HepG2 (cell line): Measurements from ENCODE around the gene IFNE. TPM values are rescaled to one million over a fixed set of nuclear protein-coding genes. Genes with fewer than 3 reads are reported as not detected.

ENCODE experiments used
- ATAC-seq: fragments of 200-7000 bp; cut with Tn5 transposase; 3 replicates; pipeline ENCODE4 v1.9.1; 2020; ENCODE audit warnings: mild to moderate bottlenecking, moderate library complexity
- BruUV-seq: library from RNA; stranded (reverse); fragments of 400-500 nt; replicated peaks from 2 replicates; lab custom pipeline; 2021; lab: Mats Ljungman, UMichigan
- CTCF ChIA-PET: fragments of 300-600 bp; formaldehyde crosslinking; extraction: SDS; loops from one replicate; lab custom pipeline; 2021; ENCODE audit warnings: low total read pairs, inconsistent platforms, low intra/inter-chr PET ratio; lab: Yijun Ruan, JAX
- POLR2A ChIA-PET: fragments of 350-600 bp; sonication (Branson Sonifier 250); formaldehyde crosslinking; loops from one replicate; lab custom pipeline; 2020; ENCODE audit warnings: antibody characterized with exemption, inconsistent platforms; lab: Yijun Ruan, JAX
- DNase-seq: peaks from one replicate; pipeline ENCODE4 v3.0.0-alpha.2; 2015; ENCODE audit warnings: low spot score
- FAIRE-seq: peaks from 3 replicates; lab custom pipeline; 2011; peaks lifted over from hg19 to GRCh38; lab: Jason Lieb, UNC
- H2AFZ ChIP-seq: one replicate; pipeline ENCODE4 v1.6.1; 2011; ENCODE audit warnings: low read length, inconsistent platforms
- H3K27ac ChIP-seq: fragments of 300-600 bp; 3 replicates; pipeline ENCODE4 v1.8.0; 2011; ENCODE audit warnings: mixed run types, mild to moderate bottlenecking, mixed read lengths, low read length, inconsistent platforms; ENCODE audit not compliant: insufficient read depth; ENCODE audit errors: extremely low read length
- H3K27me3 ChIP-seq, 2 experiments: fragments of 200-600 bp in 1 of 2; 2 replicates in 1 of 2; 3 replicates in 1 of 2; pipeline versions ENCODE4 v1.6.0 to v1.8.0; 2011; ENCODE audit warnings: low read length in 2 of 2, mild to moderate bottlenecking in 2 of 2, moderate library complexity in 2 of 2, inconsistent platforms in 1 of 2; ENCODE audit not compliant: insufficient read depth in 2 of 2, control insufficient read depth in 1 of 2
- H3K36me3 ChIP-seq, 2 experiments: fragments of 200-600 bp in 1 of 2; replicated peaks in 1 of 2; 2 replicates in 1 of 2; 3 replicates in 1 of 2; pipeline versions ENCODE4 v1.5.1 to v1.8.0; 2011; ENCODE audit warnings: low read length in 2 of 2, inconsistent platforms in 1 of 2; ENCODE audit not compliant: insufficient read depth in 2 of 2, control insufficient read depth in 1 of 2
- H3K4me1 ChIP-seq: 2 replicates; pipeline ENCODE4 v1.5.1; 2012; ENCODE audit warnings: low read length, inconsistent platforms; ENCODE audit not compliant: insufficient read depth
- H3K4me2 ChIP-seq: 2 replicates; pipeline ENCODE4 v1.6.0; 2011; ENCODE audit warnings: low read depth, low read length, inconsistent platforms
- H3K4me3 ChIP-seq, 3 experiments: fragments of 200-600 bp in 1 of 3; sonication (generic), shearing (Covaris generic) in 1 of 3; replicated peaks in 1 of 3; 2 replicates each; pipeline ENCODE4 v1.5.1; 2011 to 2016; ENCODE audit warnings: low read length in 3 of 3, inconsistent platforms in 2 of 3, low read depth in 2 of 3, mild to moderate bottlenecking in 2 of 3, control low read depth in 1 of 3, mixed read lengths in 1 of 3; ENCODE audit not compliant: insufficient read depth in 1 of 3
- H3K79me2 ChIP-seq: one replicate; pipeline ENCODE4 v1.6.1; 2011; ENCODE audit warnings: low read length, inconsistent platforms; ENCODE audit not compliant: insufficient read depth
- H3K9ac ChIP-seq: 2 replicates; pipeline ENCODE4 v1.6.0; 2011; ENCODE audit warnings: mild to moderate bottlenecking, low read depth, low read length, inconsistent platforms; ENCODE audit not compliant: insufficient read depth
- H3K9me3 ChIP-seq: 2 replicates; pipeline ENCODE4 v1.5.1; 2012; ENCODE audit warnings: mild to moderate bottlenecking, low read length
- H4K20me1 ChIP-seq: 2 replicates; pipeline ENCODE4 v1.6.0; 2011; ENCODE audit warnings: inconsistent platforms, mild to moderate bottlenecking, low read length, moderate library complexity; ENCODE audit not compliant: insufficient read depth
- CC2D1A ChIP-seq: sonication (generic); formaldehyde crosslinking; IDR thresholded peaks from 2 replicates; pipeline ENCODE4 v1.8.1; 2023; ENCODE audit warnings: mild to moderate bottlenecking, missing genetic modification reagents
- ETV5 ChIP-seq: IDR thresholded peaks from 2 replicates; pipeline ENCODE4 v1.6.1; 2018; ENCODE audit warnings: missing biosample characterization, missing genetic modification reagents, inconsistent platforms, borderline replicate concordance
- JARID2 ChIP-seq: sonication (generic); formaldehyde crosslinking; IDR thresholded peaks from 2 replicates; pipeline ENCODE4 v1.8.1; 2023; ENCODE audit warnings: missing genetic modification reagents, inconsistent platforms; ENCODE audit not compliant: insufficient replicate concordance
- NCOA2 ChIP-seq: sonication (generic); formaldehyde crosslinking; IDR thresholded peaks from 2 replicates; pipeline ENCODE4 v1.8.0; 2022; ENCODE audit warnings: inconsistent platforms
- RXRB ChIP-seq: IDR thresholded peaks from 2 replicates; pipeline ENCODE4 v1.6.1; 2016; ENCODE audit warnings: borderline replicate concordance, missing genetic modification reagents, missing compliant biosample characterization
- TCF7L2 ChIP-seq: IDR thresholded peaks from 2 replicates; pipeline ENCODE4 v1.6.1; 2011; ENCODE audit warnings: mild to moderate bottlenecking, low read depth, low read length, moderate library complexity
- TSC22D2 ChIP-seq: sonication (generic); formaldehyde crosslinking; IDR thresholded peaks from 2 replicates; pipeline ENCODE4 v1.5.1; 2020; ENCODE audit warnings: missing genetic modification reagents, mild to moderate bottlenecking, borderline replicate concordance
- YEATS2 ChIP-seq: sonication (generic); formaldehyde crosslinking; IDR thresholded peaks from 2 replicates; pipeline ENCODE4 v1.4.0; 2020; ENCODE audit warnings: missing genetic modification reagents, borderline replicate concordance
- ZBTB21 ChIP-seq: sonication (generic); formaldehyde crosslinking; IDR thresholded peaks from 2 replicates; pipeline ENCODE4 v1.4.0; 2020; ENCODE audit warnings: missing genetic modification reagents
- ZMAT3 ChIP-seq: sonication (generic); formaldehyde crosslinking; conservative IDR thresholded peaks from 2 replicates; pipeline ENCODE4 v1.7.0; 2021; ENCODE audit warnings: missing genetic modification reagents
- ZNF207 ChIP-seq: fragments of 450-650 bp; IDR thresholded peaks from 2 replicates; pipeline ENCODE4 v1.6.1; 2016; ENCODE audit warnings: antibody characterized with exemption, borderline replicate concordance
- ZNF550 ChIP-seq: sonication (generic); formaldehyde crosslinking; IDR thresholded peaks from 2 replicates; pipeline ENCODE4 v1.4.0; 2020; ENCODE audit warnings: mild to moderate bottlenecking, missing genetic modification reagents, borderline replicate concordance
- ZNF615 ChIP-seq: sonication (generic); formaldehyde crosslinking; IDR thresholded peaks from 2 replicates; pipeline ENCODE4 v1.5.0; 2020; ENCODE audit warnings: mild to moderate bottlenecking, missing genetic modification reagents, borderline replicate concordance
- ZNF616 ChIP-seq: sonication (generic); formaldehyde crosslinking; IDR thresholded peaks from 2 replicates; pipeline ENCODE4 v1.5.0; 2020; ENCODE audit warnings: low read depth, mild to moderate bottlenecking, missing genetic modification reagents
- ZNF841 ChIP-seq: sonication (generic); formaldehyde crosslinking; IDR thresholded peaks from 2 replicates; pipeline ENCODE4 v1.8.1; 2023; ENCODE audit warnings: missing genetic modification reagents, borderline replicate concordance
- WGBS: methylation state at CpG from one replicate; pipeline ENCODE4 v1.1.6; 2017; ENCODE audit warnings: low lambda C conversion rate; 5-methylcytosine and 5-hydroxymethylcytosine counted together
- in situ Hi-C: cut with HindIII; loops from 2 replicates; pipeline ENCODE4 v1.10.0; 2017; ENCODE audit warnings: low pct_unique_long_range_greater_than_20kb; ENCODE audit not compliant: extremely low pct_ligation_motif_present
- intact Hi-C: fragments of 100-400 bp; cut with micrococcal nuclease; formaldehyde crosslinking; loops from one replicate; pipeline ENCODE4 v1.10.0; 2022; ENCODE audit not compliant: unreplicated experiment
- polyA plus RNA-seq, 8 experiments: library from polyadenylated mRNA; depleted of rRNA in 3 of 8; stranded (reverse) in 7 of 8; unstranded in 1 of 8; fragments of >200 nt; fragmentation: Illumina TruSeq in 4 of 8; extraction: Trizol in 4 of 8; gene quantifications; 2 replicates each; pipeline versions ENCODE4 v1.2.1 to v1.2.3, GENCODE V29; 2011 to 2016; ENCODE audit warnings: low read depth in 4 of 8, missing spikeins in 1 of 8, mixed read lengths in 1 of 8; ENCODE audit not compliant: insufficient read depth in 1 of 8
- total RNA-seq, 5 experiments: library from RNA; depleted of rRNA; stranded (reverse); fragments of >200 nt; fragmentation: Illumina TruSeq; extraction: Trizol; gene quantifications; 2 replicates each; pipeline ENCODE4 v1.2.3, GENCODE V29; 2016; ENCODE audit warnings: low read depth in 1 of 5
- TF ChIP-seq, protein P1 (sequence below): sonication (generic); formaldehyde crosslinking; IDR thresholded peaks from 2 replicates; pipeline ENCODE4 v1.5.1; 2020; ENCODE audit warnings: missing genetic modification reagents, mild to moderate bottlenecking, borderline replicate concordance
- TF ChIP-seq, protein P2 (sequence below): sonication (generic); formaldehyde crosslinking; IDR thresholded peaks from 2 replicates; pipeline ENCODE4 v1.4.0; 2020; ENCODE audit warnings: missing genetic modification reagents
- TF ChIP-seq, protein P3 (sequence below): IDR thresholded peaks from 2 replicates; pipeline ENCODE4 v1.6.1; 2016; ENCODE audit warnings: missing compliant biosample characterization, missing genetic modification reagents, borderline replicate concordance

IFNE gene
- total and polyA plus RNA-seq, 2 of the 13 experiments (the other 11 are each of a cell fraction or from before 2014, with no cell fraction given), result not detected

DNA sequence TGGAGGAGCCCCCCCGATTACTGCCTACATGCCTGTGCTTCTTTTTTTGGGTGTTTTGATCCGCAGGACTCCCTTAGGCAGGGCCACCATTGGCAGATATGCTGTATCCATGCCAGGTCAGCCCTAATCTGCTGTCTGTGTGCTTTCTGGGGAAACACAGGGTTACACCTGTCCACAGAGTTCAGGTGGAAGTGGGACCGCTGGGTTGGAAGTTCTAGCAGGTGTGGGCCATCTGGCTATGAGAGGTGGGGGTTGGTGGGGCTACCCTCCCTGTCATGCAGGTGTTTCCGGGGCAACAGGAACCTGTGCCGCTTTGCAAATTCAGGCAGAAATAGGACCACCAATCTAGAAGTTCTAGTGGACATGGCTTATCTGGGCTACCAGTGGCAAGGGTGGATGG is 17.0 kb downstream of the IFNE start:
- Histone ChIP-seq H3K36me3 (no peaks in the 10 kb centered on the region), H4K20me1 (no peaks in the 10 kb centered on the region), H3K27ac (no peak overlapping the region), H3K4me1 (peaks cover 5% of the 10 kb centered on the region; the same call in 1 of the 2 replicates), H3K9me3 (no peaks in the 10 kb centered on the region), H3K9ac (no peak overlapping the region), H3K4me2 (no peak overlapping the region), H3K79me2 (no peaks in the 10 kb centered on the region), H3K27me3 (no peaks in the 10 kb centered on the region), H3K4me3 (no peak overlapping the region), H2AFZ (no peak overlapping the region)
- FAIRE-seq, result no peak
- intact Hi-C loops (no loop called here), in situ Hi-C loops (loop anchor here (10.0 kb wide), 1 partner anchor 330 kb away; no protein-coding TSS in a partner anchor)
- ChIA-PET CTCF (interaction anchor here (3.8 kb wide), 1 partner anchor 324 kb away, joined by 35 read pairs; no protein-coding TSS in a partner anchor), POLR2A (no interaction called here)
- no peak for ATAC-seq
- DNase-seq, result no peak
- no TSS peak for BruUV-seq
- TF ChIP-seq RXRB (CRISPR knock-in tag), result no peak
- no peak for TF ChIP-seq TSC22D2
- no peak for TF ChIP-seq ZNF207
- TF ChIP-seq CC2D1A (CRISPR knock-in tag), result no peak
- TF ChIP-seq ZMAT3 (CRISPR knock-in tag), result no peak
- no peak for TF ChIP-seq TCF7L2
- TF ChIP-seq, protein P1, sequence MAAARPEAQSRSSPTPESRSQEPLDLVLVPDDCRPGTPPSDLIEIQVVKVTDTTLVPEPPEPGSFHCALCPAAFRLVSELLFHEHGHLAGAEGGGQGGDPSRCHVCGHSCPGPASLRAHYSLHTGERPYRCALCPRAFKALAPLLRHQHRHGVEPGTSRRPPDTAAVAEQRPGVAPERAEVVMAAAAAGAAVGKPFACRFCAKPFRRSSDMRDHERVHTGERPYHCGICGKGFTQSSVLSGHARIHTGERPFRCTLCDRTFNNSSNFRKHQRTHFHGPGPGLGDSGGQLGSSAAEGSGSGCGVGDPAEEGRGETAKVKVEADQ (CRISPR knock-in tag), result no peak
- TF ChIP-seq JARID2 (CRISPR knock-in tag), result no peak
- no peak for TF ChIP-seq ZNF616 (CRISPR knock-in tag)
- TF ChIP-seq ZNF841 (CRISPR knock-in tag), result no peak
- TF ChIP-seq NCOA2, result no peak
- TF ChIP-seq, protein P2, sequence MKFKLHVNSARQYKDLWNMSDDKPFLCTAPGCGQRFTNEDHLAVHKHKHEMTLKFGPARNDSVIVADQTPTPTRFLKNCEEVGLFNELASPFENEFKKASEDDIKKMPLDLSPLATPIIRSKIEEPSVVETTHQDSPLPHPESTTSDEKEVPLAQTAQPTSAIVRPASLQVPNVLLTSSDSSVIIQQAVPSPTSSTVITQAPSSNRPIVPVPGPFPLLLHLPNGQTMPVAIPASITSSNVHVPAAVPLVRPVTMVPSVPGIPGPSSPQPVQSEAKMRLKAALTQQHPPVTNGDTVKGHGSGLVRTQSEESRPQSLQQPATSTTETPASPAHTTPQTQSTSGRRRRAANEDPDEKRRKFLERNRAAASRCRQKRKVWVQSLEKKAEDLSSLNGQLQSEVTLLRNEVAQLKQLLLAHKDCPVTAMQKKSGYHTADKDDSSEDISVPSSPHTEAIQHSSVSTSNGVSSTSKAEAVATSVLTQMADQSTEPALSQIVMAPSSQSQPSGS, result no peak
- no peak for TF ChIP-seq ETV5 (CRISPR knock-in tag)
- TF ChIP-seq, protein P3, sequence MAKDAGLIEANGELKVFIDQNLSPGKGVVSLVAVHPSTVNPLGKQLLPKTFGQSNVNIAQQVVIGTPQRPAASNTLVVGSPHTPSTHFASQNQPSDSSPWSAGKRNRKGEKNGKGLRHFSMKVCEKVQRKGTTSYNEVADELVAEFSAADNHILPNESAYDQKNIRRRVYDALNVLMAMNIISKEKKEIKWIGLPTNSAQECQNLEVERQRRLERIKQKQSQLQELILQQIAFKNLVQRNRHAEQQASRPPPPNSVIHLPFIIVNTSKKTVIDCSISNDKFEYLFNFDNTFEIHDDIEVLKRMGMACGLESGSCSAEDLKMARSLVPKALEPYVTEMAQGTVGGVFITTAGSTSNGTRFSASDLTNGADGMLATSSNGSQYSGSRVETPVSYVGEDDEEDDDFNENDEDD (CRISPR knock-in tag), result no peak
- no peak for TF ChIP-seq ZBTB21 (CRISPR knock-in tag)
- TF ChIP-seq ZNF615 (CRISPR knock-in tag), result no peak
- no peak for TF ChIP-seq YEATS2
- TF ChIP-seq ZNF550 (CRISPR knock-in tag), result no peak
- 9% methylated on average over 3 of the region's 5 CpGs for WGBS
